GM12878 (cell line): ENCODE results near the gene SLC36A1. TPM values are rescaled to one million over a fixed set of nuclear protein-coding genes. Genes with fewer than 3 reads are reported as not detected.

ENCODE experiments used
- ATAC-seq: fragments of 200-7000 bp; cut with Tn5 transposase; 3 replicates; pipeline ENCODE4 v1.9.1; 2020; ENCODE audit warnings: mild to moderate bottlenecking, moderate library complexity
- BruUV-seq: library from RNA; stranded (reverse); fragments of 400-500 nt; replicated peaks from 2 replicates; lab custom pipeline; 2021; lab: Mats Ljungman, UMichigan
- CTCF ChIA-PET: fragments of 300-600 bp; sonication (Branson Sonifier 250); formaldehyde crosslinking; extraction: SDS; loops from one replicate; lab custom pipeline; 2021; ENCODE audit warnings: inconsistent platforms; lab: Yijun Ruan, JAX
- POLR2A ChIA-PET: fragments of 350-600 bp; formaldehyde crosslinking; extraction: SDS; loops from one replicate; lab custom pipeline; 2021; ENCODE audit warnings: inconsistent platforms; lab: Charles Lee
- RAD21 ChIA-PET: fragments of 300-600 bp; sonication (Branson Sonifier 250); formaldehyde crosslinking; loops from one replicate; lab custom pipeline; 2023; ENCODE audit warnings: antibody characterized with exemption; ENCODE audit not compliant: unreplicated experiment; lab: Charles Lee
- SMC1A ChIA-PET: fragments of 300-600 bp; sonication (Branson Sonifier 250); formaldehyde crosslinking; loops from one replicate; lab custom pipeline; 2023; ENCODE audit not compliant: unreplicated experiment, uncharacterized antibody; lab: Charles Lee
- DNase-seq: peaks from one replicate; pipeline ENCODE4 v3.0.0-alpha.2; 2011; ENCODE audit warnings: low read depth, low spot score
- FAIRE-seq: peaks from 3 replicates; lab custom pipeline; 2011; peaks lifted over from hg19 to GRCh38; lab: Jason Lieb, UNC
- H2AFZ ChIP-seq: 2 replicates; pipeline ENCODE4 v1.6.0; 2011; ENCODE audit warnings: low read depth, low read length, control low read depth; ENCODE audit not compliant: control insufficient read depth
- H3K27ac ChIP-seq: 2 replicates; pipeline ENCODE4 v1.5.1; 2011; ENCODE audit warnings: control low read depth; ENCODE audit not compliant: control insufficient read depth, insufficient read depth
- H3K27me3 ChIP-seq, 2 experiments: replicated peaks in 1 of 2; 2 replicates each; pipeline versions ENCODE4 v1.6.0 to v1.6.1; 2011; ENCODE audit warnings: low read length in 1 of 2; ENCODE audit not compliant: control insufficient read depth in 2 of 2, insufficient read depth in 2 of 2
- H3K36me3 ChIP-seq, 2 experiments: 2 replicates each; pipeline ENCODE4 v1.5.1; 2011; ENCODE audit warnings: low read length in 1 of 2; ENCODE audit not compliant: control insufficient read depth in 2 of 2, insufficient read depth in 2 of 2
- H3K4me1 ChIP-seq: 2 replicates; pipeline ENCODE4 v1.6.1; 2011; ENCODE audit warnings: mild to moderate bottlenecking, low read length, moderate library complexity, mixed read lengths; ENCODE audit not compliant: control insufficient read depth, insufficient read depth
- H3K4me2 ChIP-seq: 2 replicates; pipeline ENCODE4 v1.6.0; 2011; ENCODE audit warnings: control low read depth; ENCODE audit not compliant: control insufficient read depth, insufficient read depth
- H3K4me3 ChIP-seq: fragments of 200-600 bp; sonication (generic); 2 replicates; pipeline ENCODE4 v1.5.1; 2016
- H3K79me2 ChIP-seq: 2 replicates; pipeline ENCODE4 v1.6.0; 2011; ENCODE audit warnings: low read length; ENCODE audit not compliant: control insufficient read depth, insufficient read depth
- H3K9ac ChIP-seq: 2 replicates; pipeline ENCODE4 v1.8.0; 2011; ENCODE audit warnings: low read length, control low read depth, mixed read lengths; ENCODE audit not compliant: control insufficient read depth, insufficient read depth
- H3K9me3 ChIP-seq: replicated peaks from 3 replicates; pipeline ENCODE4 v1.5.1; 2011; ENCODE audit warnings: mild to moderate bottlenecking, low read length; ENCODE audit not compliant: control insufficient read depth, insufficient read depth
- H4K20me1 ChIP-seq: 2 replicates; pipeline ENCODE4 v1.6.0; 2011; ENCODE audit not compliant: control insufficient read depth, insufficient read depth
- ATF7 ChIP-seq: fragments of 450-650 bp; IDR thresholded peaks from 2 replicates; pipeline ENCODE4 v1.6.1; 2016; ENCODE audit warnings: low read depth, mild to moderate bottlenecking
- JUNB ChIP-seq: IDR thresholded peaks from 2 replicates; pipeline ENCODE4 v1.6.1; 2016; ENCODE audit warnings: antibody characterized with exemption, mild to moderate bottlenecking
- MTA3 ChIP-seq: IDR thresholded peaks from 2 replicates; pipeline ENCODE4 v1.6.1; 2012; ENCODE audit warnings: low read length, inconsistent platforms, borderline replicate concordance
- SMAD5 ChIP-seq: IDR thresholded peaks from 2 replicates; pipeline ENCODE4 v1.6.1; 2016; ENCODE audit warnings: antibody characterized with exemption, low read depth
- ZZZ3 ChIP-seq: IDR thresholded peaks from 2 replicates; pipeline ENCODE4 v1.6.1; 2011; ENCODE audit warnings: low read depth; ENCODE audit not compliant: control insufficient read depth, insufficient read length
- WGBS: methylation state at CpG from one replicate; pipeline ENCODE4 v1.1.6; 2016; ENCODE audit warnings: low lambda C conversion rate; ENCODE audit not compliant: insufficient replicate concordance, insufficient coverage; ENCODE audit errors: missing lambda C conversion rate; 5-methylcytosine and 5-hydroxymethylcytosine counted together
- in situ Hi-C: fragments of 300-500 bp; cut with MboI; formaldehyde crosslinking; loops from 9 replicates; pipeline ENCODE4 v1.14.3; 2018; ENCODE audit warnings: mixed read lengths
- intact Hi-C: fragments of 100-400 bp; cut with micrococcal nuclease; formaldehyde crosslinking; loops from one replicate; pipeline ENCODE4 v1.14.2; 2022; ENCODE audit not compliant: unreplicated experiment
- polyA plus RNA-seq, 11 experiments: library from polyadenylated mRNA; depleted of rRNA in 4 of 11; unstranded in 6 of 11; stranded (reverse) in 5 of 11; fragments of >200 nt; fragmentation: Nextera tagmentation in 4 of 11; fragmentation: Illumina TruSeq in 1 of 11; extraction: Ambion mirVana in 4 of 11; extraction: Trizol in 1 of 11; gene quantifications; 1 replicate in 1 of 11; 2 replicates in 10 of 11; pipeline versions ENCODE4 v1.2.1 to v1.2.3, GENCODE V29; 2011 to 2016; ENCODE audit warnings: inconsistent platforms in 2 of 11, missing spikeins in 2 of 11, low read depth in 1 of 11
- total RNA-seq, 4 experiments: library from RNA; depleted of rRNA in 3 of 4; stranded (reverse); fragments of >200 nt in 3 of 4; fragmentation: Illumina TruSeq in 1 of 4; extraction: Trizol in 1 of 4; gene quantifications; 2 replicates each; pipeline versions ENCODE4 v1.2.1 to v1.2.3, GENCODE V29; 2013 to 2021
- TF ChIP-seq, protein P1 (sequence below): IDR thresholded peaks from 2 replicates; pipeline ENCODE4 v1.6.1; 2012; ENCODE audit warnings: improper control_type of control experiment, low read depth, low read length; ENCODE audit not compliant: insufficient replicate concordance

Gene SLC36A1
- total and polyA plus RNA-seq, 10 of the 15 experiments (the other 5 are each of a cell fraction or from before 2014, with no cell fraction given) = 0.50 to 8.2 (median 3.5) TPM

- no TSS peak for BruUV-seq
- no peak for DNase-seq
- Histone ChIP-seq H3K4me2 (no peak overlapping the region), H3K27me3 (no peaks in the 10 kb centered on the region), H2AFZ (no peak overlapping the region), H3K9me3 (no peaks in the 10 kb centered on the region), H4K20me1 (no peaks in the 10 kb centered on the region), H3K9ac (no peak overlapping the region), H3K79me2 (no peaks in the 10 kb centered on the region), H3K27ac (no peak overlapping the region), H3K36me3 (no peaks in the 10 kb centered on the region), H3K4me1 (peaks cover 5% of the 10 kb centered on the region; the same call in 1 of the 2 replicates), H3K4me3 (no peak overlapping the region)
- no peak for ATAC-seq
- CTCF ChIA-PET = interaction anchor here (0.6 to 4.5 kb wide), 16 partner anchors 19 to 1403 kb away, joined by 3 to 31 read pairs (median 4); partner anchors contain the start of gene SLC36A1
- TF ChIP-seq, protein P1, sequence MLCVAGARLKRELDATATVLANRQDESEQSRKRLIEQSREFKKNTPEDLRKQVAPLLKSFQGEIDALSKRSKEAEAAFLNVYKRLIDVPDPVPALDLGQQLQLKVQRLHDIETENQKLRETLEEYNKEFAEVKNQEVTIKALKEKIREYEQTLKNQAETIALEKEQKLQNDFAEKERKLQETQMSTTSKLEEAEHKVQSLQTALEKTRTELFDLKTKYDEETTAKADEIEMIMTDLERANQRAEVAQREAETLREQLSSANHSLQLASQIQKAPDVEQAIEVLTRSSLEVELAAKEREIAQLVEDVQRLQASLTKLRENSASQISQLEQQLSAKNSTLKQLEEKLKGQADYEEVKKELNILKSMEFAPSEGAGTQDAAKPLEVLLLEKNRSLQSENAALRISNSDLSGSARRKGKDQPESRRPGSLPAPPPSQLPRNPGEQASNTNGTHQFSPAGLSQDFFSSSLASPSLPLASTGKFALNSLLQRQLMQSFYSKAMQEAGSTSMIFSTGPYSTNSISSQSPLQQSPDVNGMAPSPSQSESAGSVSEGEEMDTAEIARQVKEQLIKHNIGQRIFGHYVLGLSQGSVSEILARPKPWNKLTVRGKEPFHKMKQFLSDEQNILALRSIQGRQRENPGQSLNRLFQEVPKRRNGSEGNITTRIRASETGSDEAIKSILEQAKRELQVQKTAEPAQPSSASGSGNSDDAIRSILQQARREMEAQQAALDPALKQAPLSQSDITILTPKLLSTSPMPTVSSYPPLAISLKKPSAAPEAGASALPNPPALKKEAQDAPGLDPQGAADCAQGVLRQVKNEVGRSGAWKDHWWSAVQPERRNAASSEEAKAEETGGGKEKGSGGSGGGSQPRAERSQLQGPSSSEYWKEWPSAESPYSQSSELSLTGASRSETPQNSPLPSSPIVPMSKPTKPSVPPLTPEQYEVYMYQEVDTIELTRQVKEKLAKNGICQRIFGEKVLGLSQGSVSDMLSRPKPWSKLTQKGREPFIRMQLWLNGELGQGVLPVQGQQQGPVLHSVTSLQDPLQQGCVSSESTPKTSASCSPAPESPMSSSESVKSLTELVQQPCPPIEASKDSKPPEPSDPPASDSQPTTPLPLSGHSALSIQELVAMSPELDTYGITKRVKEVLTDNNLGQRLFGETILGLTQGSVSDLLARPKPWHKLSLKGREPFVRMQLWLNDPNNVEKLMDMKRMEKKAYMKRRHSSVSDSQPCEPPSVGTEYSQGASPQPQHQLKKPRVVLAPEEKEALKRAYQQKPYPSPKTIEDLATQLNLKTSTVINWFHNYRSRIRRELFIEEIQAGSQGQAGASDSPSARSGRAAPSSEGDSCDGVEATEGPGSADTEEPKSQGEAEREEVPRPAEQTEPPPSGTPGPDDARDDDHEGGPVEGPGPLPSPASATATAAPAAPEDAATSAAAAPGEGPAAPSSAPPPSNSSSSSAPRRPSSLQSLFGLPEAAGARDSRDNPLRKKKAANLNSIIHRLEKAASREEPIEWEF = no peak
- TF ChIP-seq MTA3 (no peak), ZZZ3 (no peak), JUNB (no peak), ATF7 (no peak), SMAD5 (no peak)
- intact Hi-C loops (loop anchor here (1.0 to 5.0 kb wide), 5 partner anchors 52 to 243 kb away; partner anchors contain the start of gene SLC36A1), in situ Hi-C loops (loop anchor here (5.0 kb wide), 1 partner anchor 52 kb away; the partner anchor contains the start of gene SLC36A1)
- FAIRE-seq = no peak
- SMC1A ChIA-PET = interaction anchor here (1.2 to 5.6 kb wide), 6 partner anchors 24 to 153 kb away, joined by 3 to 53 read pairs (median 8); partner anchors contain the start of gene SLC36A1
- WGBS = 87% methylated on average over 8 of the region's 8 CpGs
- RAD21 ChIA-PET = interaction anchor here (0.7 to 1.9 kb wide), 9 partner anchors 38 to 181 kb away, joined by 3 to 18 read pairs (median 4); partner anchors contain the start of gene SLC36A1
- POLR2A ChIA-PET = interaction anchor here (1.7 kb wide), 1 partner anchor 10 kb away, joined by 4 read pairs; no protein-coding TSS in a partner anchor
Observed at GRCh38 chr5:151499501-151500035, 52.2 kb downstream of the SLC36A1 start.
